ENCODE results near the gene ACSS1. TPM values are rescaled to one million over a fixed set of nuclear protein-coding genes. Genes with fewer than 3 reads are reported as not detected.

Gene ACSS1
- total RNA-seq, 6 donors from 2014 or later, result 39.7 to 122 (median 58.1) TPM

DNA sequence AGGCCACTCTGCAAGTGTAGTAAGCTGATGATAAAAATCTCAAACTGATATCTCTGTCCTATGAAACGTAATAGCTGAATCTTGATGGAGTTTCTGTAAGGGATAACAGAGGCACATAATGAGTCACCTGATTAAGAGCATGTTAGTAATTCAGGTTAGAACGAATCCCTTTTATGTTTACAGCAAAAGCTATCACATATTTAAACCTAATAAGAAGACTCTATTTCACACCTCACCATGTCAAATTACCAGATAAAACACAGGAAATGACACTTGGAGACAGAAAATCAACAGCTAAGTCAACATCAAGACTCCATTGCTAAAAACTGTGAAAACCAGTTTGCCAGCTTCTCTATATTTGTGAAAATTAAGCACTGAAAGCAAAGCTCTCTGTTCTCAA, 97.1 kb downstream of the ACSS1 start:
- Histone ChIP-seq H3K27ac (peak overlapping the region; percentile 4 to 68 (median 33)), H3K4me3 (no peak overlapping the region), H3K36me3 (peaks cover 24 to 96% (median 70%) of the 10 kb centered on the region in 4 donors), H3K9me3 (no peaks in the 10 kb centered on the region), H3K4me1 (no peaks in the 10 kb centered on the region), H3K27me3 (no peaks in the 10 kb centered on the region)
- WGBS, 2 donors, result 55 to 66% methylated on average over 2 of the region's 2 CpGs
- no peak for ATAC-seq (ENCODE audit: low FRiP score in 2 of 2)
- TF ChIP-seq CTCF (IDR thresholded peaks at IDR 0.05), result no peak
- no peak for TF ChIP-seq POLR2AphosphoS5 (IDR thresholded peaks at IDR 0.05)
- no peak for TF ChIP-seq POLR2A (IDR thresholded peaks at IDR 0.05)
- no peak for TF ChIP-seq EP300 (IDR thresholded peaks at IDR 0.05)
- no peak for DNase-seq

DNA sequence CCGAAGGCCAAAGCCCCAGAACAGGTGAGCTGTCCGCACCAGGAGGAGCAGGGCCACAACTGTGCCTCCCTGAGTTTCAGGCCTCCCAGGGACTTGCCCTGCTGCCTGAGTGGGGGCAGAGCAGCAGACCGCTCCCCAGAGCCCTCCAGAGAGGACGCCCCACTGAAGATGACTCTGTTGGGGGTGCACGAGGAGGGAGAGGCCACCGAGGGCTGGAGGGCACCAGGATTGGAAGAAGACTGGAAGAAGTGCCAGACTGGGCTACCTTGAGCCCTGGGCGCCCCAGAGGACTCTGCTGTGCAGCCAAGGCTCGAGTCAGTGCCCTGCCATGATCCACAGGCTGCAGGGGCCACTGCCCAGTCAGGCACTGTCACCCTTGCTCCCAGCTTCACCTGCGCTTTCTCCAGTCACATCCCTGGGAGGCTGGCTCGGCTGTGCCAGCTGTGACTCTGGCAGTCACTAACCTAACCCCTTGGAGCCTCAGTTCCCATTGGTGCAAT, 97.6 kb downstream of the ACSS1 start:
- DNase-seq (no peak), ATAC-seq (ENCODE audit: low FRiP score in 2 of 2) (no peak)
- H3K27me3 ChIP-seq, result no peaks in the 10 kb centered on the region
- H3K4me1 ChIP-seq, result no peaks in the 10 kb centered on the region
- peaks cover 23 to 93% (median 67%) of the 10 kb centered on the region in 4 donors for H3K36me3 ChIP-seq
- no peaks in the 10 kb centered on the region for H3K9me3 ChIP-seq
- H3K27ac ChIP-seq, result peak overlapping the region; percentile 4 to 68 (median 33)
- TF ChIP-seq CTCF (IDR thresholded peaks at IDR 0.05) (no peak), POLR2A (IDR thresholded peaks at IDR 0.05) (no peak), EP300 (IDR thresholded peaks at IDR 0.05) (no peak), POLR2AphosphoS5 (IDR thresholded peaks at IDR 0.05) (no peak)
- no peak overlapping the region for H3K4me3 ChIP-seq
- 81 to 89% methylated on average over 2 to 10 of the region's 10 CpGs for WGBS, 2 donors

DNA sequence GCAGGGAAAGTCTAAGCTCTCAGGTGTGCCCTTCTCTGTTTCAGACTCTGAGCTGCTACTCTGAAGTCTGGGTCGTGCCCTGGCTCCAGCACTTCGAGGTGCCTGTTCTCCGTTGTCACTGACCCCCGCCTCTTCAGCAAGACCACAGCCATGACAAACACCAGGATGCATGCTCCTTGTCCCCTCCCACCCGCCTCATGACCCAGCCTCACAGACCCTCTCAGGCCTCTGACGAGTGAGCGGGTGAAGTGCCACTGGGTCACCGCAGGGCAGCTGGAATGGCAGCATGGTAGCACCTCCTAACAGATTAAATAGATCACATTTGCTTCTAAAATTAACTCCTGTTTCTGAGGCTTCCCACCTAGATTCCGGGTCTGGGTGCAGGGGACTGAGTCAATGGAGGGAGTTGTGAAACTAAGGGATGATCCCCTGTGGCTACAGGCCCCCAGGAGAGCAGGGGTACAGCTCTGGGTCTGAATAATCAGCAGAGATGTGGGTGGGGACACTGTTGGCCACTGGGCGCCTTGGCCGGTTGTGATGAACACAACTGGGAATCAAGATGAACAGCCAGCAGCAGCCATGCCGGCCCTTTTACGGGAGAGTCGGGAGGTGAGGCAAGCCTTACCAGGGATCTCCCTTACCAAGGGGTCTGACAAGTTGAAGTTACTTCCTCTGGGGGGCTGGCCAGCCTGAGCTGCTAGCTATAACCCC, 98.2 kb downstream of the ACSS1 start:
- WGBS, 2 donors, result 81 to 82% methylated on average over 9 to 14 of the region's 14 CpGs
- Histone ChIP-seq H3K36me3 (peaks cover 20 to 88% (median 63%) of the 10 kb centered on the region in 4 donors), H3K27me3 (no peaks in the 10 kb centered on the region), H3K4me1 (no peaks in the 10 kb centered on the region), H3K9me3 (no peaks in the 10 kb centered on the region), H3K27ac (peak overlapping the region; percentile 4 to 68 (median 33)), H3K4me3 (no peak overlapping the region)
- ATAC-seq (ENCODE audit: low FRiP score in 2 of 2), result no peak
- no peak for DNase-seq
- TF ChIP-seq CTCF (IDR thresholded peaks at IDR 0.05) (no peak), POLR2A (IDR thresholded peaks at IDR 0.05) (no peak), POLR2AphosphoS5 (IDR thresholded peaks at IDR 0.05) (no peak), EP300 (IDR thresholded peaks at IDR 0.05) (no peak)

- ATAC-seq (ENCODE audit: low FRiP score in 2 of 2), result no peak
- Histone ChIP-seq H3K36me3 (peaks cover 16 to 79% (median 57%) of the 10 kb centered on the region in 4 donors), H3K4me3 (no peak overlapping the region), H3K4me1 (no peaks in the 10 kb centered on the region), H3K9me3 (no peaks in the 10 kb centered on the region), H3K27ac (no peak overlapping the region), H3K27me3 (no peaks in the 10 kb centered on the region)
- DNase-seq, result peak in 1 of 2 donors; percentile 18
- TF ChIP-seq POLR2A (IDR thresholded peaks at IDR 0.05), result no peak
- TF ChIP-seq CTCF (IDR thresholded peaks at IDR 0.05), result no peak
- TF ChIP-seq EP300 (IDR thresholded peaks at IDR 0.05), result no peak
- TF ChIP-seq POLR2AphosphoS5 (IDR thresholded peaks at IDR 0.05), result no peak
- WGBS, 2 donors, result 83 to 86% methylated on average over 19 to 20 of the region's 20 CpGs
Measured at GRCh38 chr20:24958506-24959385, 99.2 kb downstream of the ACSS1 start.

Data from upper lobe of left lung (tissue), 6 donors.